Caco-2 (cell line): ENCODE results near the gene GAN. TPM values are rescaled to one million over a fixed set of nuclear protein-coding genes. Genes with fewer than 3 reads are reported as not detected.

ENCODE experiments used
- BruUV-seq: library from RNA; stranded (reverse); fragments of 400-500 nt; replicated peaks from 2 replicates; lab custom pipeline; 2021; lab: Mats Ljungman, UMichigan
- CTCF ChIA-PET: fragments of 300-600 bp; sonication (Branson Sonifier 250); formaldehyde crosslinking; loops from one replicate; lab custom pipeline; 2022; ENCODE audit warnings: antibody characterized with exemption; lab: Charles Lee
- POLR2A ChIA-PET: fragments of 300-600 bp; sonication (Branson Sonifier 250); formaldehyde crosslinking; loops from one replicate; lab custom pipeline; 2022; ENCODE audit warnings: antibody characterized with exemption; lab: Charles Lee
- DNase-seq, 2 experiments: peaks; one replicate each; pipeline versions ENCODE4 v3.0.0 to v3.0.0-alpha.2; 2020 to 2022
- H3K27me3 ChIP-seq: replicated peaks from 2 replicates; pipeline ENCODE4 v1.6.0; 2011; ENCODE audit warnings: low read length; ENCODE audit not compliant: control insufficient read depth, insufficient read depth
- H3K36me3 ChIP-seq: 2 replicates; pipeline ENCODE4 v1.5.1; 2011; ENCODE audit warnings: low read length; ENCODE audit not compliant: control insufficient read depth, insufficient read depth
- H3K4me1 ChIP-seq: fragments of 250-450 bp; sonication (Bioruptor Pico); 2 replicates; pipeline ENCODE4 v1.5.1; 2020; ENCODE audit warnings: mild to moderate bottlenecking
- H3K4me3 ChIP-seq: 2 replicates; pipeline ENCODE4 v1.5.1; 2011; ENCODE audit warnings: low read depth, mild to moderate bottlenecking, control low read depth, low read length
- H3K9me3 ChIP-seq: fragments of 250-450 bp; sonication (Bioruptor Pico); 2 replicates; pipeline ENCODE4 v1.5.1; 2020; ENCODE audit warnings: mild to moderate bottlenecking, moderate library complexity
- H3K27ac Mint-ChIP-seq: one replicate; pipeline ENCODE4 v1.8.0; 2022; ENCODE audit warnings: mixed read lengths; ENCODE audit not compliant: unreplicated experiment
- H3K27me3 Mint-ChIP-seq: one replicate; pipeline ENCODE4 v1.8.0; 2022; ENCODE audit warnings: mixed read lengths; ENCODE audit not compliant: insufficient read depth, unreplicated experiment
- H3K36me3 Mint-ChIP-seq: one replicate; pipeline ENCODE4 v1.8.0; 2022; ENCODE audit warnings: mild to moderate bottlenecking, mixed read lengths; ENCODE audit not compliant: insufficient read depth, unreplicated experiment
- H3K4me1 Mint-ChIP-seq: one replicate; pipeline ENCODE4 v1.8.0; 2022; ENCODE audit warnings: low read depth, mixed read lengths; ENCODE audit not compliant: unreplicated experiment
- H3K4me3 Mint-ChIP-seq: one replicate; pipeline ENCODE4 v1.8.0; 2022; ENCODE audit warnings: mild to moderate bottlenecking, moderate library complexity, mixed read lengths; ENCODE audit not compliant: unreplicated experiment
- H3K9me3 Mint-ChIP-seq: one replicate; pipeline ENCODE4 v1.8.0; 2022; ENCODE audit warnings: mixed read lengths; ENCODE audit not compliant: unreplicated experiment
- intact Hi-C: fragments of 100-400 bp; cut with micrococcal nuclease; formaldehyde crosslinking; loops from one replicate; pipeline ENCODE4 v1.10.0; 2022; ENCODE audit not compliant: unreplicated experiment
- total RNA-seq: library from RNA; stranded (reverse); gene quantifications from 2 replicates; pipeline ENCODE4 v1.2.3, GENCODE V29; 2022
- TF ChIP-seq, protein P1 (sequence below), 2 experiments: fragments of 200-600 bp in 1 of 2; IDR thresholded peaks; 1 replicate in 1 of 2; 2 replicates in 1 of 2; pipeline versions ENCODE4 v1.5.1 to v1.8.0; 2011 to 2022; ENCODE audit warnings: antibody characterized with exemption in 1 of 2, control low read depth in 1 of 2, inconsistent platforms in 1 of 2, low read depth in 1 of 2, low read length in 1 of 2, mild to moderate bottlenecking in 1 of 2, moderate library complexity in 1 of 2; ENCODE audit not compliant: insufficient read depth in 1 of 2, severe bottlenecking in 1 of 2, unreplicated experiment in 1 of 2

Gene GAN
- total RNA-seq, 1 experiment from 2014 or later, result 29.3 TPM

DNA sequence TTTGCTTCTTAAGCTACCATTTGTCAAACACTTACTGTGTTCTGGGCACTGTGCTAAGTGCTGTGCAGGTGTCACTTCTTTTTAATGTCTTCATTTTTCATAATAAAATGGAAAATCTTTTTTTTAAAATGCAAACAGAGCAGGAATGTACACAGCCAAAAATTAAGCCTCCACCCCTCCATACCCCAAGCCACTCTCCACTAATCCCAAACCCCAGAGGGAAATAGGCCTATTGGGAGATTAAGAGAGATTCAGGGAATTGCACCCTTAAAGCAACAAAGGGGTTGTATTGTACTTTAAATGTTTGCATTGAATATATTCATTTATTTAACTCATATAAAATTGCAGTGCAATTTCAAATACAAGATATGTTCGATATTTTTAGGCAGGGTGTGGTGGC is 28.6 kb upstream of the GAN start:
- H3K4me1 ChIP-seq, result no peaks in the 10 kb centered on the region
- ChIA-PET POLR2A (no interaction called here), CTCF (no interaction called here)
- H3K36me3 Mint-ChIP-seq, result no peaks in the 10 kb centered on the region
- H3K36me3 ChIP-seq, result no peaks in the 10 kb centered on the region
- no peak for DNase-seq
- H3K4me3 Mint-ChIP-seq, result no peak overlapping the region
- TF ChIP-seq, protein P1, sequence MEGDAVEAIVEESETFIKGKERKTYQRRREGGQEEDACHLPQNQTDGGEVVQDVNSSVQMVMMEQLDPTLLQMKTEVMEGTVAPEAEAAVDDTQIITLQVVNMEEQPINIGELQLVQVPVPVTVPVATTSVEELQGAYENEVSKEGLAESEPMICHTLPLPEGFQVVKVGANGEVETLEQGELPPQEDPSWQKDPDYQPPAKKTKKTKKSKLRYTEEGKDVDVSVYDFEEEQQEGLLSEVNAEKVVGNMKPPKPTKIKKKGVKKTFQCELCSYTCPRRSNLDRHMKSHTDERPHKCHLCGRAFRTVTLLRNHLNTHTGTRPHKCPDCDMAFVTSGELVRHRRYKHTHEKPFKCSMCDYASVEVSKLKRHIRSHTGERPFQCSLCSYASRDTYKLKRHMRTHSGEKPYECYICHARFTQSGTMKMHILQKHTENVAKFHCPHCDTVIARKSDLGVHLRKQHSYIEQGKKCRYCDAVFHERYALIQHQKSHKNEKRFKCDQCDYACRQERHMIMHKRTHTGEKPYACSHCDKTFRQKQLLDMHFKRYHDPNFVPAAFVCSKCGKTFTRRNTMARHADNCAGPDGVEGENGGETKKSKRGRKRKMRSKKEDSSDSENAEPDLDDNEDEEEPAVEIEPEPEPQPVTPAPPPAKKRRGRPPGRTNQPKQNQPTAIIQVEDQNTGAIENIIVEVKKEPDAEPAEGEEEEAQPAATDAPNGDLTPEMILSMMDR (IDR thresholded peaks at IDR 0.05; ENCODE audit: insufficient read depth in 1 of 2, low read depth in 1 of 2, low read length in 1 of 2, severe bottlenecking in 1 of 2, unreplicated experiment in 1 of 2), result no peak
- no peak overlapping the region for H3K4me3 ChIP-seq
- no peak overlapping the region for H3K27ac Mint-ChIP-seq
- H3K4me1 Mint-ChIP-seq, result no peaks in the 10 kb centered on the region
- H3K9me3 Mint-ChIP-seq, result no peaks in the 10 kb centered on the region
- no peaks in the 10 kb centered on the region for H3K27me3 ChIP-seq
- H3K9me3 ChIP-seq, result no peaks in the 10 kb centered on the region
- intact Hi-C loops, result no loop called here
- H3K27me3 Mint-ChIP-seq, result no peaks in the 10 kb centered on the region
- BruUV-seq, result no TSS peak

DNA sequence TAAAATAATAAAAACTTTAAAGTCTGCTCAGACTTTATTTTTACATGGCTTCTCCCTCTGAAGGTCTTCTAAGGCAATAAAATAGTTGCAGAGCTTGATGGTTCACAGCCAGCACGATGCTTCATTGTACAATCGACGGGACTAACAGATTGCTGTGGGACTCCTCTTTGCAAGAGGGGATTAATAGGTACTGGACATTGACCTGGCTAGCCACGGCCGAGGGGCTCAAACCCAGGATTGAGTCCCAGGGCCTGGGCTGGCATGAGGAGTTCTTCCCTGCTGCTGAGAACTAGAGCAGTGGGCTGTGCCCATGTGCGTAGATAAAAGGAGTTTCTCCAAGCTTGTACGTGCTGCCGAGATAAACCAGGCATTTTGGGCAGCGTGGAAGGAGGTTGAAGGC is 23.6 kb upstream of the GAN start:
- Histone ChIP-seq H3K4me3 (no peak overlapping the region), H3K9me3 (no peaks in the 10 kb centered on the region), H3K27me3 (no peaks in the 10 kb centered on the region), H3K36me3 (no peaks in the 10 kb centered on the region), H3K4me1 (peaks cover 13% of the 10 kb centered on the region)
- Mint-ChIP-seq H3K27ac (no peak overlapping the region), H3K4me1 (peaks cover 16% of the 10 kb centered on the region), H3K36me3 (no peaks in the 10 kb centered on the region), H3K4me3 (no peak overlapping the region), H3K27me3 (no peaks in the 10 kb centered on the region), H3K9me3 (no peaks in the 10 kb centered on the region)
- POLR2A ChIA-PET, result no interaction called here
- no peak for DNase-seq
- BruUV-seq, result no TSS peak
- CTCF ChIA-PET, result no interaction called here
- intact Hi-C loops, result no loop called here
- TF ChIP-seq, protein P1 (IDR thresholded peaks at IDR 0.05; ENCODE audit: insufficient read depth in 1 of 2, low read depth in 1 of 2, low read length in 1 of 2, severe bottlenecking in 1 of 2, unreplicated experiment in 1 of 2), result no peak

DNA sequence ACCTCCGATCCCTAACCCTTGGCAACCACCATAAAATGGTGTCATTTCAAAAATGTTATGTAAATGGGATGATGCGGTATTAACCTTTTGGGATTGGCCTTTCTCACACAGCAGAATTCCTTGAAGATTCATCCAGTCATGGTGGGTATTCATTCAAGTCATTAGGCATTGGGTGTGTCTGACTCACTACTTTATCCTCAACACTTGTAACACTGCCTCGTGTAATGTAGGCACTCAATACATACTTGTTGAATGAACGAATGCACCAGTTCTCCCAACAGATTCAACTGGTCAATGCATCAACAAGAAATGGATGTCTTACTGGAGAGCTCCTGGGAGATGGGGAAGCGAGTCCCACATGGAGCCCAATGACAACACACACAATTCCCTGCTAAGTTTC is 21.8 kb upstream of the GAN start:
- no TSS peak for BruUV-seq
- no peak overlapping the region for H3K27ac Mint-ChIP-seq
- POLR2A ChIA-PET, result no interaction called here
- intact Hi-C loops, result no loop called here
- Histone ChIP-seq H3K36me3 (no peaks in the 10 kb centered on the region), H3K4me1 (peaks cover 13% of the 10 kb centered on the region), H3K9me3 (no peaks in the 10 kb centered on the region), H3K4me3 (no peak overlapping the region), H3K27me3 (no peaks in the 10 kb centered on the region)
- H3K9me3 Mint-ChIP-seq, result no peaks in the 10 kb centered on the region
- H3K27me3 Mint-ChIP-seq, result no peaks in the 10 kb centered on the region
- H3K4me3 Mint-ChIP-seq, result no peak overlapping the region
- peaks cover 16% of the 10 kb centered on the region for H3K4me1 Mint-ChIP-seq
- TF ChIP-seq, protein P1 (IDR thresholded peaks at IDR 0.05; ENCODE audit: insufficient read depth in 1 of 2, low read depth in 1 of 2, low read length in 1 of 2, severe bottlenecking in 1 of 2, unreplicated experiment in 1 of 2), result no peak
- H3K36me3 Mint-ChIP-seq, result no peaks in the 10 kb centered on the region
- no peak for DNase-seq
- CTCF ChIA-PET, result no interaction called here
